GM20431 (cell line): ENCODE data around the gene RAB22A.
"Not testable (repeated sequence)": the region's sequence is repeated elsewhere in the genome, so short reads cannot be mapped to it uniquely, and the experiment has no call there.

Source experiments
- in situ Hi-C: fragments of 300-500 bp; cut with MseI, MboI; formaldehyde crosslinking; loops from one replicate; pipeline ENCODE4 v1.15.0; 2020; ENCODE audit warnings: low sequenced_read_pairs; ENCODE audit not compliant: unreplicated experiment

RAB22A gene

DNA sequence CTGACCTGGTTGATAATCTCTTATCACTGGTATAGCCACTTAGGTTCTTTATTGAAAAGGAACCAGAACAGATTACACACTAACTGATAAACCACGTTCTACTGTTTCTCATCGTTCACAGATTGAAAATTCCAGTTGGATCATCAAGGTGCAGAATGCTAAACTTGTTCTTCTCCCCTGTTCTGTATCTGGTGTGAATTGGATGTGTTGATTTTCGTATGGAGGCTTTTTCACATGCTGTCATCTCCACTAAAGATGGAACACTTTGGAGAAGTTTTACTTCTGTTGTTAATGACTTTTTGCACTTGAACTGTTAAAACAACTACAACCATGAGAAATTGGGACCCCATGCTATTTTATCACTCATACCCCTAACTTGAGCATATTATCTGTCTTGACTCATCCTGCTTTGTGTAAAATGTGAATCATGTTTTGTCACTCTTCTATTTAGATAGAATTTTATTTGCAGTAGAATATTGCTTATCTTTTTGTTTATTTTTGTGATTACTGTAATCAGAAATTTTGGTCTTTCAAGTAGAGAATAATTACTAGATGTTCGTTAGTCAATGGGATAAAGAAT, 97.0 kb downstream of the RAB22A start:
- in situ Hi-C loops: no loop called here

DNA sequence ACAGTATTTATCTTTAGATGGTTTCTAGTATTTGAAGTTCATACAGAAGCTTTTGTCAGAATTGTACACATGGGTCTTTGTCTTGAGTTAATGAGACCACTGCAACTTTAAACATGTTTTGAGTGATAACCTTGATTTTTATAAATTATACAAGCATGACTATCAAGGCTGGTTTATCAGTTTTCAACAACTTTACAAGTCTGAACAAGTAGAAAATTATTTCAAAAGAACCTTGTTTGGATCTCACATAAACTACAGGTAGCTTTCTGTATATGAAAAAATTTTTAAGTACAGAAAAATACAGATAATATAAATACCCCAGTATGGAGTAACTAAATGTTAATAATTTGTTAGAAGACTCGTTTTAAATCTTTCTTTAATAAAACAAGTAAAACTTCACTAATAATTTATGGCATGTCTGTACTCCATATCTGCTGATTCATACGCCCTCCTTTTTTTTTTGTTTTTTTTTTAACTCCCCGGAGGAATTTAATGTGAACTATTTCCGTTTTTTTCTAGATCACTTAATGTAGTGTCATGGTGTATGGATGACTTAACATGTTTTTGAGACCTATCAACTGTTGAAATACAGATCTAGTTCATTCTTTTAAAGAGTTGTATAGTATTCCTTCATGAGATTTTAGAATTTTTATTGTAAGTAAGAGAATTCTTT, 97.8 kb downstream of the RAB22A start:
- in situ Hi-C loops: no loop called here

DNA sequence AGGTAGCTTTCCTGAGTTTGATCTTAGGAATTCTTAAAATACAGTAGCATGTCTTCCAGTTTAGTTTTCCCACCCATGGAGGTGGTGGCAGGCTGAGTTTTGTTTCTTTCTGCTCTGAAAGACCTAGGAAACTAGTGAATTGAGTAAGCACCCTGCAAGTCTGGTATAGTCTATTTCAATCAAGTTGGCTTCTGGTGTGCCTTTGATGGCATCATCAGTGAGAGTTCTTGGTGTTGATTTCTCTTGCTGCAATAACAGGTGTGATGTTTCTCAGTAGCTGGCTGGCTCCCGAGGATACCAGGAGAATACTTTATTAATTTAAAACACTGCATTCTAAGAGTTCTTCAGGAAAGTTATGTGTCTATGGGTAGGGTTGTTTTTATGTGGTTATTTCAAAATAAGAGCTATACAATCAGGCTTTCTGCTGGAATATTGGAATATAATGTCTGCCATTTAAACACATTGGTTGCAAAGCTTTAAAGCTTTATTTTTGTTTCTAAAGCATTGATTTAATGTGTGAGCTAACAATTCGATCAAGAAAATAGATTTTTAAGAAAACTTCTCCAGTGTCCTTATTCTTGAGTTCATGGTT, 98.5 kb downstream of the RAB22A start:
- in situ Hi-C loops: no loop called here

DNA sequence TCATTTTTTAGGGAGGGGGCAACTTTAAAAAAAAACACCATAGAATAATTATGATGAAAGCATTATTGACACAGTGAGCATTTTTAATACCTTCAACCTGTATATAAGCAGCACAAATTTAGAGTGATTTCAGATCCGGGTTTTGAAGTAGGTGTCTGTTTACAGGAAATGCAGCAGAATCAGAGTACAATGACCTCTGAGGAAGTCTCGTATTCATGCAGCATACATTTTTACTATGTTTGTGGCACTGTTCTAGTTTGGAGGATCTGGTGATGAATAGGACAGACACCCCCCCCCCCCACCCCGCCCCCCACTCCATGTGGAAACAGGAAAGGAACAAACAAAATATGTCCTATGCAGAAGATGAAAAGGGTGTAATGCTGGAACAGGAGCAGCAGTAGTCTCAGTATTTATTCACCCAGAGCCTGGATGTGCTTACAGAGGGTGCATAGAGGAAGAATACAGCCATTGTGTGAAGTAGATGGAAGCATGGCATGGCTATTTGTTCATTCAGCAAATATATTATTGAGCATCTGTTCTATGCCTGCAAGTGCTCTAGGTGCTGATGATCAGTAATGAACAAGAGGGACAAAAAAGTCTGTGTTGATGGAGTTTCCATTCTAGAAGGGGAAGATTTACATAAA, 99.2 kb downstream of the RAB22A start:
- in situ Hi-C loops: no loop called here

DNA sequence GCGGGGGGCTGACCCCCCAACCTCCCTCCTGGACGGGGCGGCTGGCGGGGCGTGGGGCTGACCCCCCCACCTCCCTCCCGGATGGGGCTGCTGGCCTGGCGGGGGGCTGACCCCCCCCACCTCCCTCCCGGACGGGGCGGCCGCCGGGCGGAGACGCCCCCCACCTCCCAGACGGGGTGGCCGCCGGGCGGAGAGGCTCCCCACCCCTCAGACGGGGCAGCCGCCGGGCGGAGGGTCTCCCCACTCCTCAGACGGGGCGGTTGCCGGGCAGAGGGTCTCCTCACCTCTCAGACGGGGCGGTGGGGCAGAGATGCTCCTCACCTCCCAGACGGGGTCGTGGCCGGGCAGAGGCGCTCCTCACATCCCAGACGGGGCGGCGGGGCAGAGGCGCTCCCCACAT, 104.7 kb downstream of the RAB22A start:
- in situ Hi-C loops: not testable (repeated sequence)

DNA sequence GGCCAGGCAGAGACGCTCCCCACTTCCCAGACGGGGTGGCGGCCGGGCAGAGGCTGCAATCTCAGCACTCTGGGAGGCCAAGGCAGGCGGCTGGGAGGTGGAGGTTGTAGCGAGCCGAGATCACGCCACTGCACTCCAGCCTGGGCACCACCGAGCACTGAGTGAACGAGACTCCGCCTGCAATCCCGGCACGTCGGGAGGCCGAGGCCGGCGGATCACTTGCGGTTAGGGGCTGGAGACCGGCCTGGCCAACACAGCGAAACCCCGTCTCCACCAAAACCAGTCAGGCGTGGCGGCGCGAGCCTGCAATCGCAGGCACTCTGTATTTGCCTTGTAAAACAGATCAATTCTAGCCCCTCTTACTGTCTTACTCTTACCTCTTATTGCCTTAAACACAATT, 105.3 kb downstream of the RAB22A start:
- in situ Hi-C loops: not testable (repeated sequence)

DNA sequence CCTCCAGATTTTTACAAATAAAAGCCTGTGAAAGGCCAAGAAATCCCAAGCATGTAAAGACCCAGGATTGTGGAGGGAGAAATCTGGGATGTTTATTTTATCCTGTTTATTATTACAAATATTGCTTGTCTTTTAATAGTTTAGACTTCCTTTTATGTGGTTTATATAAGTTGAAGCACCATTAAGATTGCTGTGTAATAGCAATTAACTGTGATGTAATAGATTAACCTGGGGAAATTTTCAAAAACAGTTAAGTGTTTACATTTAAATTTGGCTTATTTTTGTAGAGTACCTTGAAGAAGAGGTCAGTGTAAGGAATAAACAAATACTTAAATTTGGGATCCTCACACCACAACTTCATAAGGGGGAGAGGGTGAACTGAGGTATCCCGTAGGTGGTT, 106.5 kb downstream of the RAB22A start:
- in situ Hi-C loops: no loop called here

DNA sequence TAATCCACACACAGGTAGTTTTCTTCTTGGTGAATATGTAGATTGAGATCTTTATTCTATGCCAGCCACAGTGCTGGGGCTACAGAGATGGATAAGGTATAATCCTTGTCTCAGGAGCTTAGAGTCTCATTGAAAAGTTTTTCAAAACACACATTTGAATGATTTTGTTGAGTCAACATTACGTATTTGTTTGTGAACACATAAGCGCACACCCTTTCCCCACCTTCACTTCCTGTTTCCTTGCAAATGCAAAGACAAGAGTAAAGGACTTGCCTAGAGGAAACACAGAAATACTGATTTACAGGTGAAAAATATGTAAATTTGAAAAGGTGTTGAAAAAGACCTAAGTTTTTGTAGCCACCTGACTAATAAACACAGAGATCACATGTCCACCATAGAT, 107.3 kb downstream of the RAB22A start:
- in situ Hi-C loops: no loop called here
